GM18909 (cell line): ENCODE data around the gene SUGCT.
A peak's percentile ranks its signal among the peaks of the same experiment; 100 is the strongest.

ENCODE experiments used
- ATAC-seq: cut with Tn5 transposase; IDR thresholded peaks from one replicate; pipeline ENCODE4 v1.9.1; 2021; ENCODE audit warnings: mild to moderate bottlenecking; ENCODE audit not compliant: unreplicated experiment, poor library complexity

SUGCT gene

GRCh38 chr7:40698921-40699260, 564.1 kb downstream of the SUGCT start:
- no peak for ATAC-seq

DNA sequence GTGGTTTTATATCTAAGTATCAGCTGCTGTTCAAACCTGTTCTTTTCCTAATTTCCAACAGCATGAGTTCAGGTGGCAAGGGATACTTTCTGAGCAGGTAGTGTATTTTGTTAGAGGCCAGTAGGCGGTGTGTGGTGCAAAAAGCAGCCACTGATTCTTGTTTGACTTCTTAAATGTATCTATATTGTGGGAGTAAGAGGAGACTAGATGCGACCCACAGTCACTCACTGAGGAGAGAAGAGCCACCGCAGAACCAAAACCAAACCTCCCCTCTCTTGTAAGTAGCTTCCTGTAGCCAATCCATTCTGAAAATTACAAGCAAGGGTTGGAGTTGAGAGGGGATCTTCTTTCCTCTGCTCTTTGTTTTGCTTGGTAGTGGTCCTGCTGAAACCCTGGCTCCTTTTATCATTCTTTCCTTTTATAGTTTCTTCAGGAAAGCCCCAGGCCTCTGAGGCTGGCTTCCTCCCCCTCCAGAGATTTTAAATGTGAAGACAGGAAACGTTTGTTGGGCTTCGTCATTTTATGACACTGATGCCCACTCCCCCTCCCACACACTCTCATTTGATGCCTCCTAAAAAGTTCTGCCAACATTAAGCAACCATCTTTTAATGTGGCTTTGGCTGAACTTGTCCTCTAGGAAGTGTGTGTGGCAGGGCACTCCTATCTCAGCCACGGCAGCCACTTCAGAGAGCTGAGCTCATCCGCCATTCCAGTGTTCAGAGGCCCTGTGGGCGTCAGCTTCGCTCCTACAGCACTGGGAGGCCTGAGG, 566.0 kb downstream of the SUGCT start:
- ATAC-seq = no peak

- ATAC-seq = no peak
These were observed 567.2 kb downstream of the SUGCT start for GRCh38 chr7:40701836-40702551.

DNA sequence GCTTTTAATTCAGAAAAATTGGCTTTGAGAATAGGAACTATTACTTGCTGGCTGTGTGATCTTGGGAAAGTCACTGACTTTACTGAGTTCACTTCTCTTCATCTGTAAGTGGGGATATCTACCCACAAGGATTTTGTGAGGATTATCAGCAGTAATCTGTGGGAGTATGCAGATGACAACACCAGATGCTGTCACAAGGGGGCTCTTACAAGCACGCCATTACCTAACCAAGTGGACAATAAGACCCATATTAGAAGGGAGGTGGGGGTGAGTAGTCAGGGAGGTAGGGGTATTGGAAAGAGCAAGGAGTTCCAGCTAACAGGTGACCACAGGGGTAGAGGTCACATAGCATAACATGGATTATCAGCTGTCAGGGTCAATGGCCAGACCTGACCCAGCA, 569.4 kb downstream of the SUGCT start:
- no peak for ATAC-seq

DNA sequence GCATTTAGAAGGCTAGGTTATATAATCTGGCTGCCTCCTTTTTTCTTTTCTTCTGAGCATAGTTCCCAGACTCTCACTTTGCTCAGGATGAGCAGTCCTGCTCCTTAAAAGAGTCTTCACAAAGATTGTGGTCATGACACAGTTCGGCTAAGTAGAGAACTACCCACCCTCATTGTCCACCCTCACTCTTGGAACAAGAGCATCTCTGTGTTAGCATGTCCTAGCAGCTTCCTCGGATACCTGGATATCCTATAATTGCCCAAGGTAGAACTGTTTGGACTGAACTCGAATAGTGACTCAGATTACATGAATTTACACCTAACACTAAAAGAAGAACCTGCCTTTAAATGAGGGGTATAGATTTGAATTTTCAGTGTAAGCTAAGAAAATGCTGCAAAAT, 572.0 kb downstream of the SUGCT start:
- ATAC-seq = no peak

GRCh38 chr7:40709062-40709964, 574.5 kb downstream of the SUGCT start:
- ATAC-seq = no peak

DNA sequence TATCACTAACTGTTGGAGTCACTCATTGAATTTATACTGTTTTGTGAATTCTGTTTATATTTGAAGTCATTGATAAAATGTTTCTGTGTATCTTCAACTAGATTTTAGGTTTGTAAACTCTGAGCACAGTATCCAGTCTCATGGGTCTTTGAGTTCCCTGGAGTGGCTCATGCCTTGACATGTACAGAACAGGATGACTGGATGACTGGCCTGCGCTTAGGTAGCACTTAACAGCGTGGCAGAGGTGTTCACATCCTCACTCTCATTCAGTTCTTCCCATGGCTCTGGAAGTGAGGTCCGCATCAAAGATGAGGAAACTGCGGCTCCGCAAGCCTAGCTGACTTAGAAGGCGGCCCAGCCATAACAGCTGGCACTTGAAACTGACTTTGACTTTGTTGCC, 576.9 kb downstream of the SUGCT start:
- no peak for ATAC-seq

GRCh38 chr7:40714363-40715052, 579.7 kb downstream of the SUGCT start:
- no peak for ATAC-seq

- ATAC-seq = no peak
These were observed 580.2 kb downstream of the SUGCT start for GRCh38 chr7:40715053-40715430.

DNA sequence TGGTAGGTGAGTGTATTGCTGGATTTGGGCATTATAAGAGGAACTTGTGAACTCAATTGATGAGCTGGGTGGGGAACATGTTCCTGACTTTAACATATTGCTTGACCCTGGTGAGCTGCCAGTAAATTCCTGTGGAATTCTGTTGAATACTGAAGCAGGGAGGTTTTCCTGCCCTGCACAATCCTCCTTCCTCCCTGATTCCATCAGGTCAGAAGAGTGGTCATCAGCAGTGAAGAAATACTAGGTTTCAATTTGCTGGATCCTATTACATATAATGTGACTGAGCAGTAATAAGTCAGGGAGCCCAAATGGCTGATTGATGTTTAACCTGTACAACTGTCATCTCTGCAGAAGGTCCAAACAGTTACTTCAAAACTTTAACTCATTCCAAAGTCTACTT, 581.2 kb downstream of the SUGCT start:
- no peak for ATAC-seq

- ATAC-seq = peak; percentile 90
These were observed 582.4 kb downstream of the SUGCT start for GRCh38 chr7:40717242-40717641.

- ATAC-seq = no peak
These were observed 585.6 kb downstream of the SUGCT start for GRCh38 chr7:40720416-40720815.

GRCh38 chr7:40721342-40721949, 586.6 kb downstream of the SUGCT start:
- no peak for ATAC-seq

DNA sequence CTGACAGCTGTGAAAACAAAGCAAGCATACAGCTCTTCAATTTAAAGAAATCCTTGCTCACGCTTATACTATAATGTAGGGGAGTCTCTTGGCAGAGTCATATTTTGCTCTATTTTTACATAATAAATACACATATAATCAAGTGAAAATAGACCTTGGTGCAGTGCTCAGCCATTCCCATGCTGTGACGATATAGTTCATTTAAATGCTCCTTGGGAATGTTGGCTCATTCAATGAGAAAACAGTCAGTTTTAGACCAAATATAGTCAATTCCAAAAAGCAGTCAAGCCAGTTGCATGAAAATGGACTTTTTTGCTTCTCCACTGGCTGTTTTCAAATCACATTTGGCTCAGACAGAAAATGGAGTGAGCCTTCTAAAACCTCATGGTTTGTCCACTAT, 587.4 kb downstream of the SUGCT start:
- ATAC-seq = no peak

GRCh38 chr7:40723829-40724228, 589.0 kb downstream of the SUGCT start:
- no peak for ATAC-seq

DNA sequence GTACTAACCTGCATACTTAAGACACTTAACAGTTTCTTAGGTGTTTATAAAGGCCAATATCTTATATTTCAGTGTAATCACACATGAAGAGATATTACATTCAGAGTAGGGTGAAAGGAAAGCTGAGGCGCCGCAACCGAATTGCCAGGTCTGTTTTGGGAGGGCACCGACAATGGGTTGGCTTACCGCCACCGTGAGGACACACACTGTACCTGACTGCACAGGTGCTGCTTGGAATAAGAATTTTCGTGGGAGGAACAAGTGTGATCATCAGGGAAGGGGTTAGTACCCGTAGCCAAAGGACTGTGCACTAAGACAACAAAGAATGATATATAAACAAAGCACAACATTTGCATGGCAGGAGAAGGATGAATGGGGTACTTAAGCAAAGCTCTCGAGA, 591.8 kb downstream of the SUGCT start:
- no peak for ATAC-seq

- no peak for ATAC-seq
These were observed 598.3 kb downstream of the SUGCT start for GRCh38 chr7:40733114-40733513.

DNA sequence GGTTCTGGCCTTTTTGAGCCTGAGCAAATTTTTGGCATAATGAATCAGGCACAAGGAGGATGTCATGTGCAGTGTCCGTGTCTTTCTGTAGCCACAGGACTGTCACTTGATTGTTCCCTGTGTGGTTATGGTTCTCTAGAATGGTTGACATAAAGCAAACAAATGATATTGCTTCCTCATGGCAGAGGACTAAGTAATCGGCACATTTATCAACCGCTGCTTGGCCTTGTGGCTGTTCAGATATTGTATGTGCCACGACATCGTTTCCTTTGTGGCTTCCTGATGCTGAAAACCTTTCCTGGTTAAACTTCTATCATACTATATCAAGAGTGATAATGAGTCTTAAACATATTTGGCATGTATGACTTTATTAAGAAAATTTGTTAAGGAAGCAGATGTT, 598.8 kb downstream of the SUGCT start:
- no peak for ATAC-seq

DNA sequence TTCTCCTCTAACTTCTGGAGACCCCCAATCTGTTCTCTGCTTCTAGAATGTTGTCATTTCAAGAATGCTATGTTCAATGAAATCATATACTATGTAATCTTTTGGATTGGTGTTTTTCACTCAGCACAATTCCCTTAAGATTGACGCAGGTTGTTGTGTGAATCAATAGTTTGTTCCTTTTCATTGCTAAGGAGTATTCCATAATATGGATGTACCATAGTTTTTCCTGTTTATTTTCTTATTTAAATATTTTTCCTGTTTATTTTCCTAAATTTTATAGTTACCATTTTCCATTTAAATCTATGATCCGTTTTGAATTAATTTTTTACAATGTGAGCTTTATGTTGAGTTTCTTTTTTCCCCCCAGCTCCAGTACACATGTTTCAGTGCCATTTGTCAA, 604.5 kb downstream of the SUGCT start:
- ATAC-seq = no peak

DNA sequence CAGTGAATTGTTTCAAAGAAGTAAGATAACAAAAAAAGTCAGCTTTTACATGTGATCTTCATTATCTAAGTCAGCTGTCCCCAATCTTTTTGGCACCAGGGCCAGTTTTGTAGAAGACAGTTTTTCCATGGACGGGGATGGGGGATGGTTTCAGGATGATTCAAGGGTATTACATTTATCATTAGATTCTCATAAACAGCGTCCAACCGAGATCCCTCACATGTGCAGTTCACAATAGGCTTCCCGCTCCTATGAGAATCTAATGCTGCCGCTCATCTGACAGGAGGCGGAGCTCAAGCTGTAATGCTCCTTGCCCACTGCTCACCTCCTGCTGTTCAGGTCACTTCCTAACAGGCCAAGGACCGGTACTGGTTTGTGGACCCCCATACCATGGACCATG, 607.5 kb downstream of the SUGCT start:
- ATAC-seq = no peak
